Activated CD4-positive, CD25-positive, alpha-beta regulatory T cell treated with anti-CD3 and anti-CD28 coated beads, Interleukin-2, amount 50 U/mL, for 72 hours (primary cell): ENCODE measurements around the gene KLF13.

Experiments used
- DNase-seq: peaks from one replicate; pipeline ENCODE4 v3.0.0; 2021

The KLF13 gene

GRCh38 chr15:31317421-31318327 is 9.0 kb upstream of the KLF13 start:
- DNase-seq, result no peak

GRCh38 chr15:31318429-31318828 is 8.2 kb upstream of the KLF13 start:
- DNase-seq, result no peak

- no peak for DNase-seq
Observed at GRCh38 chr15:31320022-31320421, 6.6 kb upstream of the KLF13 start.

- DNase-seq, result no peak
Observed at GRCh38 chr15:31321418-31321817, 5.2 kb upstream of the KLF13 start.

GRCh38 chr15:31322504-31322903 is 4.1 kb upstream of the KLF13 start:
- no peak for DNase-seq

- DNase-seq, result no peak
Observed at GRCh38 chr15:31323627-31324026, 3.0 kb upstream of the KLF13 start.

GRCh38 chr15:31324186-31324585 is 2.4 kb upstream of the KLF13 start:
- no peak for DNase-seq

GRCh38 chr15:31324806-31325594 is 1.6 kb upstream of the KLF13 start:
- DNase-seq, result no peak

- peak; percentile 53 for DNase-seq
Observed at GRCh38 chr15:31325595-31326155, 960 bp upstream of the KLF13 start.

- no peak for DNase-seq
Observed at GRCh38 chr15:31326875-31327668, 437 bp downstream of the KLF13 start.

GRCh38 chr15:31327669-31328427 is 1.2 kb downstream of the KLF13 start:
- peak; percentile 72 for DNase-seq

GRCh38 chr15:31328428-31328968 is 1.9 kb downstream of the KLF13 start:
- DNase-seq, result peak; percentile 79

- peak; percentile 48 for DNase-seq
Observed at GRCh38 chr15:31328969-31329639, 2.5 kb downstream of the KLF13 start.

- no peak for DNase-seq
Observed at GRCh38 chr15:31329640-31330010, 3.0 kb downstream of the KLF13 start.

- no peak for DNase-seq
Observed at GRCh38 chr15:31330111-31330785, 3.6 kb downstream of the KLF13 start.

- DNase-seq, result no peak
Observed at GRCh38 chr15:31330836-31331235, 4.2 kb downstream of the KLF13 start.

- no peak for DNase-seq
Observed at GRCh38 chr15:31331389-31331788, 4.8 kb downstream of the KLF13 start.

- no peak for DNase-seq
Observed at GRCh38 chr15:31332020-31332680, 5.5 kb downstream of the KLF13 start.

GRCh38 chr15:31332681-31333071 is 6.0 kb downstream of the KLF13 start:
- no peak for DNase-seq

GRCh38 chr15:31333119-31333518 is 6.5 kb downstream of the KLF13 start:
- DNase-seq, result no peak
